ENCODE results near the gene ROR1.

DNA sequence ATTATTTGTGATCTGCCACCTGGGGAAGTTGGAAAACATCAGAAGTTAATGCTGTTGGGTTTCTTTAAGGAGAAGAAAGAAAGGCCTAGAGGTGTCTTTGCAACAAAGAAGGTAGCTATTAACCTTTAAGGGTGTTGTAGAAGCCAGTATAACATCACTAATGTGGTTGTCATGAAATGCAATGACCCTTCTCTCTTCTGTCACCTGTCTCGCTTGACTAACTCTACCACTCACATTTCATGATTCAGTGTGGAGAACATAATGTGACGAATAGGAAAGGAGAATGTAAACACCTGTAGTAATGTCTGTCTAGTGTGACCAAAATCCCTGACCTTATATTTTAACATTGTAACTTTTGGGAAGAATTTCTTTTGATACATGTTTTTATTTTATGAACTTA lies 217.9 kb downstream of the ROR1 start:
- TF ChIP-seq, protein P1, sequence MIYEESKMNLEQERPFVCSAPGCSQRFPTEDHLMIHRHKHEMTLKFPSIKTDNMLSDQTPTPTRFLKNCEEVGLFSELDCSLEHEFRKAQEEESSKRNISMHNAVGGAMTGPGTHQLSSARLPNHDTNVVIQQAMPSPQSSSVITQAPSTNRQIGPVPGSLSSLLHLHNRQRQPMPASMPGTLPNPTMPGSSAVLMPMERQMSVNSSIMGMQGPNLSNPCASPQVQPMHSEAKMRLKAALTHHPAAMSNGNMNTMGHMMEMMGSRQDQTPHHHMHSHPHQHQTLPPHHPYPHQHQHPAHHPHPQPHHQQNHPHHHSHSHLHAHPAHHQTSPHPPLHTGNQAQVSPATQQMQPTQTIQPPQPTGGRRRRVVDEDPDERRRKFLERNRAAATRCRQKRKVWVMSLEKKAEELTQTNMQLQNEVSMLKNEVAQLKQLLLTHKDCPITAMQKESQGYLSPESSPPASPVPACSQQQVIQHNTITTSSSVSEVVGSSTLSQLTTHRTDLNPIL (CRISPR knock-in tag; IDR thresholded peaks at IDR 0.05; ENCODE audit: low read depth): no peak
- TF ChIP-seq ZNF8 (CRISPR knock-in tag; IDR thresholded peaks at IDR 0.05) (no peak), SNAI2 (CRISPR knock-in tag; IDR thresholded peaks at IDR 0.05) (no peak), ZFP30 (CRISPR knock-in tag; IDR thresholded peaks at IDR 0.05) (no peak), TOX (CRISPR knock-in tag; IDR thresholded peaks at IDR 0.05; ENCODE audit: borderline replicate concordance) (no peak), ARNTL (CRISPR knock-in tag; IDR thresholded peaks at IDR 0.05; ENCODE audit: borderline replicate concordance, low read depth) (no peak), RARB (CRISPR knock-in tag; IDR thresholded peaks at IDR 0.05) (no peak)
- TF ChIP-seq, protein P2, sequence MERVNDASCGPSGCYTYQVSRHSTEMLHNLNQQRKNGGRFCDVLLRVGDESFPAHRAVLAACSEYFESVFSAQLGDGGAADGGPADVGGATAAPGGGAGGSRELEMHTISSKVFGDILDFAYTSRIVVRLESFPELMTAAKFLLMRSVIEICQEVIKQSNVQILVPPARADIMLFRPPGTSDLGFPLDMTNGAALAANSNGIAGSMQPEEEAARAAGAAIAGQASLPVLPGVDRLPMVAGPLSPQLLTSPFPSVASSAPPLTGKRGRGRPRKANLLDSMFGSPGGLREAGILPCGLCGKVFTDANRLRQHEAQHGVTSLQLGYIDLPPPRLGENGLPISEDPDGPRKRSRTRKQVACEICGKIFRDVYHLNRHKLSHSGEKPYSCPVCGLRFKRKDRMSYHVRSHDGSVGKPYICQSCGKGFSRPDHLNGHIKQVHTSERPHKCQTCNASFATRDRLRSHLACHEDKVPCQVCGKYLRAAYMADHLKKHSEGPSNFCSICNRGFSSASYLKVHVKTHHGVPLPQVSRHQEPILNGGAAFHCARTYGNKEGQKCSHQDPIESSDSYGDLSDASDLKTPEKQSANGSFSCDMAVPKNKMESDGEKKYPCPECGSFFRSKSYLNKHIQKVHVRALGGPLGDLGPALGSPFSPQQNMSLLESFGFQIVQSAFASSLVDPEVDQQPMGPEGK (CRISPR knock-in tag; IDR thresholded peaks at IDR 0.05; ENCODE audit: borderline replicate concordance): no peak
- TF ChIP-seq, protein P3, sequence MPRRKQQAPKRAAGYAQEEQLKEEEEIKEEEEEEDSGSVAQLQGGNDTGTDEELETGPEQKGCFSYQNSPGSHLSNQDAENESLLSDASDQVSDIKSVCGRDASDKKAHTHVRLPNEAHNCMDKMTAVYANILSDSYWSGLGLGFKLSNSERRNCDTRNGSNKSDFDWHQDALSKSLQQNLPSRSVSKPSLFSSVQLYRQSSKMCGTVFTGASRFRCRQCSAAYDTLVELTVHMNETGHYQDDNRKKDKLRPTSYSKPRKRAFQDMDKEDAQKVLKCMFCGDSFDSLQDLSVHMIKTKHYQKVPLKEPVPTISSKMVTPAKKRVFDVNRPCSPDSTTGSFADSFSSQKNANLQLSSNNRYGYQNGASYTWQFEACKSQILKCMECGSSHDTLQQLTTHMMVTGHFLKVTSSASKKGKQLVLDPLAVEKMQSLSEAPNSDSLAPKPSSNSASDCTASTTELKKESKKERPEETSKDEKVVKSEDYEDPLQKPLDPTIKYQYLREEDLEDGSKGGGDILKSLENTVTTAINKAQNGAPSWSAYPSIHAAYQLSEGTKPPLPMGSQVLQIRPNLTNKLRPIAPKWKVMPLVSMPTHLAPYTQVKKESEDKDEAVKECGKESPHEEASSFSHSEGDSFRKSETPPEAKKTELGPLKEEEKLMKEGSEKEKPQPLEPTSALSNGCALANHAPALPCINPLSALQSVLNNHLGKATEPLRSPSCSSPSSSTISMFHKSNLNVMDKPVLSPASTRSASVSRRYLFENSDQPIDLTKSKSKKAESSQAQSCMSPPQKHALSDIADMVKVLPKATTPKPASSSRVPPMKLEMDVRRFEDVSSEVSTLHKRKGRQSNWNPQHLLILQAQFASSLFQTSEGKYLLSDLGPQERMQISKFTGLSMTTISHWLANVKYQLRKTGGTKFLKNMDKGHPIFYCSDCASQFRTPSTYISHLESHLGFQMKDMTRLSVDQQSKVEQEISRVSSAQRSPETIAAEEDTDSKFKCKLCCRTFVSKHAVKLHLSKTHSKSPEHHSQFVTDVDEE (CRISPR knock-in tag; IDR thresholded peaks at IDR 0.05): no peak

All from SK-N-SH treated with all-trans-retinoic acid at 6 μM for 48 hours (cell line).